GM12875 (cell line): ENCODE data around the gene STX7.
"Not testable (repeated sequence)": the region's sequence is repeated elsewhere in the genome, so short reads cannot be mapped to it uniquely, and the experiment has no call there.

Experiments
- H3K4me3 ChIP-seq: one replicate; pipeline ENCODE4 v1.5.1; 2011; ENCODE audit warnings: low read depth, low read length, control low read depth
- CTCF ChIP-seq: IDR thresholded peaks from 2 replicates; pipeline ENCODE4 v1.5.1; 2011; ENCODE audit warnings: low read depth, mild to moderate bottlenecking, control low read depth, inconsistent platforms, low read length, moderate library complexity, borderline replicate concordance; ENCODE audit not compliant: insufficient read depth

Gene STX7

GRCh38 chr6:132537145-132537544 lies 24.2 kb upstream of the STX7 start:
- no peak for TF ChIP-seq CTCF

GRCh38 chr6:132534546-132534945 lies 21.6 kb upstream of the STX7 start:
- not testable (repeated sequence) for H3K4me3 ChIP-seq

More at GRCh38 chr6:132537145-132537544, 24.2 kb upstream of the STX7 start:
- no peak overlapping the region for H3K4me3 ChIP-seq

DNA sequence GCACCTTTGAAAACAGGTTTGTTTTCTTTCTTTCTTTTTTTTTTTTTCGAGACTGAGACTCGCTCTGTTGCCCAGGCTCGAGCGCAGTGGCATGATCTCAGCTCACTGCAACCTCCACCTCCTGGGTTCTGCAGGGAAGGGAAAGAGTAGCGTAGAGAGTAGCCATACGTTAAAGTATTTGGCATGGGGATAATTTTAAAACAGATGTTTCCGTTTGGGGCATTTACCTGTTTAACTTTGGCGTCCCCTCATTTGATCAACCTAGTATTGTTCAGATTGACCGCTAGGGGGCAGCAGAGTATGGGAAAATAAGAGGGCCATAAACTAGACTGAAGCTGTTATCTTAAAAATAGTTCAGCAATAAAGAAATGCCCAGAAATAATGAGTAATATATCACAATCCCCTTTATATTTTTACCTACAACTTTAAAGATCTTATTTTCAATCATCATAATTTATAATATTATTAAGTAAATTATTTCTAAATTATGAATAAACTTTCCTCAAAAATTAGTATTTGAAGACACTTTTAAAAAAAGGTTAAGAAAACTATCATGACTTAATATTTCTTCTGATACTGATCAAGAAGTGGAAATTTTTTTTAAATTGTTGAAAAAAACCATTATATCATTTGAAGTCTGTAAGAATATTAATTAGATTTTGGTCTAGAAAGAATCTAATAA lies 17.5 kb upstream of the STX7 start:
- peak; percentile 51; the same call in 1 of the 2 replicates for TF ChIP-seq CTCF
- H3K4me3 ChIP-seq: no peak overlapping the region

DNA sequence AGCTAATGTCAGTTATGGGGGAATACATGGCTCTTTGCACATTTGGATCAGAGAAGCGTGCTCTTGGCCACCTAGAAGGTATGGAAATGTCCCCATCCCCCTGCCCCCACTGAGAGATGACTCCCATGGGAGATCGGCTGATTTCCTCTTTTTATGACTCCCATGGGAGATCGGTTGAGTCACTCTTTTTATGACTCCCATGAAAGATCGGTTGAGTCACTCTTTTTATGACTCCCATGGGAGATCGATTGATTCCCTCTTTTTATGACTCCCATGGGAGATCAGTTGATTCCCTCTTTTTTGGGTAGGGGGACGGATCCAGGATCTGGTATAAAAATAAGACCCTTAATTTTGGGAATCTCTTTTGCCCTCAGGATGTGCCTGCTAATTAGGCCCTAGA lies 14.9 kb upstream of the STX7 start:
- no peak for TF ChIP-seq CTCF
- no peak overlapping the region for H3K4me3 ChIP-seq

GRCh38 chr6:132526461-132526860 lies 13.5 kb upstream of the STX7 start:
- no peak for TF ChIP-seq CTCF
- H3K4me3 ChIP-seq: no peak overlapping the region

GRCh38 chr6:132525866-132526265 lies 12.9 kb upstream of the STX7 start:
- TF ChIP-seq CTCF: no peak
- no peak overlapping the region for H3K4me3 ChIP-seq

DNA sequence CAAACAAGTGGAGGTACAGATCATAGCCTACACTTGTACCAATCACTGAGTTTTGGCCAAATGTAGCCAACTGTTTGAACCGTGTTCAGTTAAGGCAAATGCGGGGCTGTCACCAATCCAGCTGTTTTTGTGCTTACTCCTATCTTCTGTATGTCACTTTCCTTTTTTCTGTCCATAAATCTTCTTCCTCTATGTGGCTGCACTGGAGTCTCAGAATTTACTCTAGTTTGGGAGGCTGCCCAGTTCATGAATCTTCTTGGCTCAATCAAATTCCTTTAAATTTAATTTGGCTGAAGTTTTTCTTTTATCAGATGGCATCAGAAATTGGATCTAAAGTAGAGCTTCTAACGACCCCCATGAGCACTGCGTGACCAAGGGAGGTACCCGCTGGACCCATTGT lies 11.7 kb upstream of the STX7 start:
- H3K4me3 ChIP-seq: no peak overlapping the region
- TF ChIP-seq CTCF: no peak
